Hematopoietic multipotent progenitor cell treated with erythropoietin and hydrocortisone succinate and interleukin-3 and kit ligand, for 17 days (in vitro differentiated cells): Measurements from ENCODE around the gene HOMER1.

Experiments
- DNase-seq: peaks from one replicate; pipeline ENCODE4 v3.0.0-alpha.2; 2015; ENCODE audit warnings: low spot score

Gene HOMER1

GRCh38 chr5:79513704-79514390, at the start of gene HOMER1:
TSS of gene HOMER1 (minus strand) at chr5:79514134. CDS start at chr5:79512774, 1,360 bp downstream.
- DNase-seq, result no peak

GRCh38 chr5:79563247-79563590, 49.3 kb upstream of the HOMER1 start:
- DNase-seq, result no peak

- DNase-seq, result no peak
Observed at GRCh38 chr5:79562351-79563246, 48.7 kb upstream of the HOMER1 start.

GRCh38 chr5:79561525-79561893, 47.6 kb upstream of the HOMER1 start:
- no peak for DNase-seq

GRCh38 chr5:79560771-79561524, 47.0 kb upstream of the HOMER1 start:
- DNase-seq, result no peak

GRCh38 chr5:79555418-79555817, 41.5 kb upstream of the HOMER1 start:
- DNase-seq, result no peak

- DNase-seq, result no peak
Observed at GRCh38 chr5:79552984-79553383, 39.0 kb upstream of the HOMER1 start.

GRCh38 chr5:79547982-79548381, 34.0 kb upstream of the HOMER1 start:
- DNase-seq, result no peak

- no peak for DNase-seq
Observed at GRCh38 chr5:79547429-79547822, 33.5 kb upstream of the HOMER1 start.

- DNase-seq, result no peak
Observed at GRCh38 chr5:79546782-79547428, 33.0 kb upstream of the HOMER1 start.

GRCh38 chr5:79544131-79544530, 30.2 kb upstream of the HOMER1 start:
- DNase-seq, result no peak

GRCh38 chr5:79540939-79541338, 27.0 kb upstream of the HOMER1 start:
- no peak for DNase-seq

- no peak for DNase-seq
Observed at GRCh38 chr5:79536193-79536906, 22.4 kb upstream of the HOMER1 start.

GRCh38 chr5:79535477-79536192, 21.7 kb upstream of the HOMER1 start:
- DNase-seq, result no peak

- no peak for DNase-seq
Observed at GRCh38 chr5:79529110-79529509, 15.2 kb upstream of the HOMER1 start.

- DNase-seq, result no peak
Observed at GRCh38 chr5:79527431-79527830, 13.5 kb upstream of the HOMER1 start.

GRCh38 chr5:79526928-79527327, 13.0 kb upstream of the HOMER1 start:
- DNase-seq, result no peak

GRCh38 chr5:79526493-79526892, 12.6 kb upstream of the HOMER1 start:
- DNase-seq, result no peak

GRCh38 chr5:79521156-79521555, 7.2 kb upstream of the HOMER1 start:
- no peak for DNase-seq

- DNase-seq, result no peak
Observed at GRCh38 chr5:79518718-79519117, 4.8 kb upstream of the HOMER1 start.

GRCh38 chr5:79517601-79518000, 3.7 kb upstream of the HOMER1 start:
- DNase-seq, result no peak
